Testis (tissue), 2 donors: ENCODE results near the gene UBR2.

ENCODE experiments used
- CTCF ChIP-seq, 3 experiments: fragments of 450-650 bp in 2 of 3; fragments of 200-600 bp in 1 of 3; sonication (generic) in 1 of 3; IDR thresholded peaks; one replicate each; pipeline ENCODE4 v1.5.1; 2016 to 2019; ENCODE audit warnings: antibody characterized with exemption in 3 of 3, mild to moderate bottlenecking in 2 of 3, moderate library complexity in 1 of 3
- POLR2A ChIP-seq: fragments of 450-650 bp; IDR thresholded peaks from one replicate; pipeline ENCODE4 v1.6.1; 2017; ENCODE audit warnings: antibody characterized with exemption, mild to moderate bottlenecking, moderate library complexity

GRCh38 chr6:42708096-42708495 is 144.3 kb downstream of the UBR2 start:
- no peak for TF ChIP-seq CTCF (IDR thresholded peaks at IDR 0.05)
- TF ChIP-seq POLR2A, result no peak
